22Rv1 (cell line): ENCODE data around the gene DMD.

Source experiments
- CTCF ChIP-seq: fragments of 450-650 bp; IDR thresholded peaks from 2 replicates; pipeline ENCODE4 v1.5.1; 2017; ENCODE audit warnings: mild to moderate bottlenecking
- ZFX ChIP-seq: fragments of 450-650 bp; IDR thresholded peaks from 2 replicates; pipeline ENCODE4 v1.6.1; 2017; ENCODE audit warnings: antibody characterized with exemption, borderline replicate concordance

GRCh38 chrX:32447640-32448039 lies 763.7 kb downstream of the DMD start:
- no peak for TF ChIP-seq CTCF
- TF ChIP-seq ZFX, result no peak
